HG02840 (cell line): ENCODE results near the gene ESCO1.
"Not testable (repeated sequence)": the region's sequence is repeated elsewhere in the genome, so short reads cannot be mapped to it uniquely, and the experiment has no call there.

ENCODE experiments used
- ATAC-seq: cut with Tn5 transposase; IDR thresholded peaks from one replicate; pipeline ENCODE4 v1.9.1; 2021; ENCODE audit warnings: mild to moderate bottlenecking, moderate library complexity, moderate number of reproducible peaks; ENCODE audit not compliant: unreplicated experiment, low FRiP score

Gene ESCO1

GRCh38 chr18:21593540-21594257, 6.8 kb downstream of the ESCO1 start:
- no peak for ATAC-seq

- ATAC-seq = not testable (repeated sequence)
Measured at GRCh38 chr18:21592361-21592760, 8.1 kb downstream of the ESCO1 start.

DNA sequence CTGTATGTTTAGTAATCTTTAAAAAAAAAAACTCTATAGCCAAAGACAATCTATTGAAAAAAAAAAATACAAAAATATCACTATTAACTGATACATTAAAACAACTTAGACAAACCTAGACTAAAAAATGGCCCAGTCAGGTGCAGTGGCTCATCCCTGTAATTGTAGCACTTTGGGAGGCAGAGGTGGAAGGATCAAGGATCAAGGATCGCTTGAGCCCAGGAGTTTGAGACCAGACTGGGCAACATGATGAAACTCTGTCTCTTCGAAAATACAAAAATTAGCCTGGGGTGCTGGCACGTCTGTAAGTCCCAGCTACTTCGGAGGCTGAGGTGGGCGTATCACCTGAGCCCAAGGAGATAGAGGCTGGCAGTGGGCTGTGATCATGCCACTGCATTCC, 16.1 kb downstream of the ESCO1 start:
- no peak for ATAC-seq

DNA sequence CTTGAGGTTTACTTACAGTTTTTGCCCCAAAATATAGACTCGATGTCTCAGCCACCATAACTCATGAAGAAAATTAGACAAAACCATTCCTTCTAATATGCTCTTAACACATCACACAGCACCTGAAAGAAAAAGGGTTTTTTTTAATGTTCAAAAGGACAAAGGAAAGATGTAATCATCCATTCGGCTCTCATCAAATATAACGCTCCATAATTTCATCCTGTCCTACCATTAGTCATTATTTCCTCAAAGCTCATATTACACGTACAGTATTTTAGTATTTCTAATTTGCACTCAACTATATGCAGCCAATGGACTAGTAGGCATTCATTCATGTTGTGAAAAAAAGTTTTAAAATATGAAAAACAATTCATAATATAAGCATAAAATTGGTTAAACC, 24.8 kb downstream of the ESCO1 start:
- no peak for ATAC-seq

- no peak for ATAC-seq
Measured at GRCh38 chr18:21571772-21572171, 28.7 kb downstream of the ESCO1 start.

DNA sequence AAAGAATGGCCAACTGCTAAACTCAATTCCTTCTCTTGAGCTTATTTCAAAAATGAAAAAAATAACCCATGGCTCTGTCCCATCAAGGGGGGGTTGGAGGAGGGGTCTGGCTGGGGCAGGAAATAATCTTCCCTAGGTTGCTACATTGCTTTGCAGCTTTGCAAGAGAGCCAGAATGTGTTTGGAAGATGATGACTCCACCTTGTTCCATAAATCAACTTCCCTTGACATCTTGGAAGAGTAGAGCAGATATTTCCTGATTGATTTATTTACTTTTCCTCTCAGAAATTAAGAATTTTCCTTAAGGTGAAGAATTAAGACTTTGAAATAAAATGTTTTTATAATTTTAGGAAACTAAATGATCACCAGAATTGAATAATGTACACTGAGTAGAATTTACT, 41.3 kb downstream of the ESCO1 start:
- ATAC-seq = no peak

GRCh38 chr18:21557607-21558253, 42.8 kb downstream of the ESCO1 start:
- no peak for ATAC-seq

DNA sequence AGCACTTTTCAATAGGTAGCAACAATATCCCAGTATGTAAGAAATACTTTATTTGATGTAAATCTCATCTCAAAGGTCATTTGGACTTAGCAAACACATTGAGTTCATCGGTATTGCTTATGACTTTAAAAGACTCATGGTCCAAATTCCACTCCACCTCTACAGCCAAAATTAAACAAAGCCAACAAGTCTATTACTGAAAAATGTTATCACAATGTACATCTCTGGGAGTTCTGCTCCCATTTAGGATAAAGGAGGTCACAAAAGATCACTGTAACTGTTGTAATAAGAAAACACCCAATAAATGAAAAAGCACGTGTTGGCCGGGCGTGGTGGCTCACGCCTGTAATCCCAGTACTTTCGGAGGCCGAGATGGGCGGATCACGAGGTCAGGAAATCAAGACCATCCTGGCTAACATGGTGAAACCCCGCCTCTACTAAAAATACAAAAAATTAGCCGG, 50.0 kb downstream of the ESCO1 start:
- no peak for ATAC-seq

DNA sequence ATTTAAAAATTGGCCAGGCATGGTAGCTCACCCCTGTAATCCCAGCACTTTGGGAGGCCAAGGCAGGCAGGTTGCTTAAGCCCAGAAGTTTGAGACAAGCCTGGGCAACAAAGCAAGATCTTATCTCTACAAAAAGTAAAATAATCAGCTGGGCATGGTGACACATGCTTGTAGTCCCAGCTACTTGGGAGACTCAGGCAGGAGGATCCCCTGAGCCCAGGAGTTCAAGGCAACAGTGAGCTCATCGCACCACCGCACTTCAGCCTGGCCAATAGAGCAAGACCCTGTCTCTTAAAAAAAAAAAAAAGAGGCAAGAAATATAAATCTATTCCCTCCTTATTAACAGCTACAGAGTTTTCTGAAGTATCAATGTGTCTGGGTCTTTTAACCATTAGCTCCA, 51.9 kb downstream of the ESCO1 start:
- ATAC-seq = no peak

- no peak for ATAC-seq
Measured at GRCh38 chr18:21546423-21546822, 54.1 kb downstream of the ESCO1 start.

DNA sequence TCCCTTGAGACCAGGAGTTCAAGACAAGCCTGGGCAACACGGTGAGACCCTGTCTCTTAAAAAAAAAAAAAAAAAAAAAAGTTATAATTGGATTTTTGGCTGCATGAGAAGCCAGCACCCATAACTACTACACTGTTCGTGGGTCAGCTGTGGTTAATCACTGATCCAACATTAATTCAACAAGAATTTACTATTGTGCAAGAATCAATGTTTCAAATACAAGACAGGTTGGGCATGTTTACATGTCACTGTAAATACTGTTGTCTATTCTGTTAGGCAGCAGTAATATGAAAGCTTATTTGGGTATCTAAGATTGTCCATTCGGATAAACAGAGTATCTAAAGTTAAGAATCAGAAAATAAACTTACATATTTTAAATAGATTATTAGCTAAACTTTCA, 62.3 kb downstream of the ESCO1 start:
- ATAC-seq = no peak

- no peak for ATAC-seq
Measured at GRCh38 chr18:21534327-21534726, 66.2 kb downstream of the ESCO1 start.

GRCh38 chr18:21526463-21526862, 74.0 kb downstream of the ESCO1 start:
- ATAC-seq = no peak

DNA sequence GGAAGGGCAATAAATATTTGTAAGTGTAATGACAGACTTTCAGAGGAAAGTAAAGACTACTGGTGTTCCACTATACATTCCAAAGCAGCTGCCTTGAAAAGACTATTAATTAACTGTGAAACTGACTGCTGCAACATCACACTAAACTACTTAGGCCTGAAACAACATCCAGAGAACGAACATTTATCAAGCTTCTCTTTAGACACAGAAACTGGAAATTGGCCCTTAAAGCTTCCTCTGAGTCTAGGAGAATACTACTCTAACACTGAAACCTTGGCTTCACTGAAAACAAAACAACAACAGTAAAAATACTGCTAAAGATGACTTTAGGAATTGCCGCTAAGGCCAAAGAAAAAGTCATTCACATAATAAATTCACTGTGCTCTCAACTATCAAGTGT, 74.6 kb downstream of the ESCO1 start:
- ATAC-seq = no peak

DNA sequence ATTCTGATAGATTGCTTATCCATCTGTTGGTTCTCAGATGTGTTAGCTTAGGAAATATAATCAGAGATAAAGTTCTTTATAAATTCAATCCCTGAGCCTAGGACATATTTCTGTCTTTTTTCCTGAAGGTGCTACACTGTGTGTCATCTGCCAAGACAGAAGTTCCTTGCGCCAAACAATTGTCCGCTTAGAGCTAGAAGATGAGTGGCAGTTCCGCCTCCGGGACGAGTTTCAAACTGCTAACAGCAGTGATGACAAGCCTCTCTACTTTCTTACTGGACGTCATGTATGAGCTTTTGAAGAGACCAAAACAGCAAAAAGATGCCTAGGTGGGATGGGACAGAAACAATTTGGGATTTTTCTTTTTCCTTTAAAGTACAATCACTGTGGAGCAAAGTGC, 78.0 kb downstream of the ESCO1 start:
- no peak for ATAC-seq

DNA sequence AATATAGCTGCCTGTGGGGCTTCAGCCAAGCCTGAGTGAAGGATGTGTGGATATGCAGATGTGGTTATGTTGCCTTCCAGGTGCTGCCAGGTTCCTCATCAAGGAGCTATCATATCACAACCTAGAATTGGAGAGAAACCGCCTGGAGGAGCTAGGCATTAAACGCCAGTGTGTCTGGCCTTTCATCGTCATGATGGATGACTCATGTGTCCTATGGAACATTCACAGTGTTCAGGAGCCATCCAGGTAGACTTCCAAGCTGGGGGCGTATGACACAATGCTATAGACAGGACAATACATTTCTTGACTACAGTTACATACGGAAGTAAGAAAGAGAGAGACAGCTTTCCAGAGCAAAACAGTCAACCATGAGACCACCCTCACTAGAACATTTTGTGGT, 86.8 kb downstream of the ESCO1 start:
- no peak for ATAC-seq

GRCh38 chr18:21513292-21513691, 87.2 kb downstream of the ESCO1 start:
- no peak for ATAC-seq

DNA sequence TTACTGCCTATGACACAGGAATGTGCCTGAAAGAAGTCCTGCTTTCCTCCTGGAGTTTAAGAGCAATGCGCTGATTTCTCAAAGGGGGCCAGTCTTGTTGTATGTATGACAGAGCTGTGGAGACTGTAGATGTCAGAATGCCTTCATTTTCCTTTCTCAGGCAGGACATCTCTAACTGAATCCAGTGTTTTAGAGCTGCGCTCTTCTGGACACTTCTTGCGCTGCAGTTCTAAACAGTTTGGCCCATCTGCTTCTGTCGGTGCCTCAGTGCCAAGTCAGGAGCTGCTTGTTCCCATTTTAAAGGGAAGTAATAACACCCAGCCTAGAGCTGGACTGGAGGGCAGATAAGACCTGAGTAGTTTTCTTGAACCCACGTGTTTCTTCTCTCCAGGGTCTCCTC, 91.4 kb downstream of the ESCO1 start:
- ATAC-seq = no peak

DNA sequence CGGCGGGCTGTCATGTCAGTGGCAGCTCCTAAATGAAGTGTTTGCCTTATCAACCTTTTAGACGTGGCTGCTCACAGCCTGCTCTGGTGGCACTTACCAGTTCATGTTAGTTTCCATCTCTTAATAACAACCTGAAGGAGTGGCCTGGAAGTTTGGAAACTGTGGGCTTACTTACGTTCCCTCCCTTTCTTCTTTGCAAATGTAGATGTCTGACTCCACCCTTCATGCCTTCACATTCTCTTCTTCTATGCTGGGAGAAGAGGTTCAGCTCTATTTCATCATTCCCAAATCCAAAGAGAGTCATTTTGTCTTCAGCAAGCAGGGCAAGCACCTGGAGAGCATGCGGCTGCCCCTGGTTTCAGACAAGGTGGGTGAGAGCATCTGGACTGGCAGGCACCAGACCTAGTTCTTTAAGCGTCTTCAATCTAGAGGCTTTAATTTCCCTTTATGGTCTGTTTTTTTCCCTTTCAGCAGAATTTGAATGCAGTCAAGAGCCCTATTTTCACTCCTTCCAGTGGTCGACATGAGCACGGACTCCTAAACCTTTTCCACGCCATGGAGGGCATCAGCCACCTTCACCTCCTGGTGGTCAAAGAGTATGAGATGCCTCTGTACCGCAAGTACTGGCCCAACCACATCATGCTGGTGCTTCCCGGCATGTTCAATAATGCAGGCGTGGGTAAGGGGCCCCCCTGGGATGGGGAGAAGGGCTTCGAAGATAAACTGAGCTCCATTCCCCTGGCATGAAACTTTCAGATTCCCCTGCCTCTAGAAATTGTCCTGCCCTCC, 92.4 kb downstream of the ESCO1 start:
- ATAC-seq = no peak

- no peak for ATAC-seq
Measured at GRCh38 chr18:21502661-21503060, 97.8 kb downstream of the ESCO1 start.

DNA sequence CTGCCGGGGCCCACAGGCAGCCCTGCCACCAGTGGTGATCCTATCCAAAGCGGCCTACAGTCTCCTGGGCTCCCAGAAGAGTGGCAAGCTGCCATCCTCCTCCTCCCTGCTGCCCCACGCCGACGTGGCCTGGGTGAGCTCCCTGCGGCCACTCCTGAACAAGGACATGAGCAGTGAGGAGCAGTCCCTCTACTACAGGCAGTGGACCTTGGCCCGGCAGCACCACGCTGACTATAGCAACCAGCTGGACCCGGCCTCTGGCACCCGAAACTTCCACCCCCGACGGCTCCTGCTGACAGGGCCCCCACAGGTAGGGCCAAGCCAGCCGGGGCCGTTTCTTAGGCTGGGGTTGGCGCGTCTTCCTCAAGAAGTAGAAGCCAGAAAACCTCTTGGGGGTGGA, 100.5 kb downstream of the ESCO1 start:
- ATAC-seq = no peak
